H9 (cell line): ENCODE measurements around the gene NGDN. TPM values are rescaled to one million over a fixed set of nuclear protein-coding genes. Genes with fewer than 3 reads are reported as not detected.

Source experiments
- DNase-seq: peaks from one replicate; pipeline ENCODE4 v3.0.0-alpha.2; 2017
- H2AFZ ChIP-seq: one replicate; pipeline ENCODE4 v1.6.1; 2013; ENCODE audit warnings: mild to moderate bottlenecking, low read length, control low read depth, moderate library complexity
- H2AK5ac ChIP-seq: 2 replicates; pipeline ENCODE4 v1.6.1; 2013; ENCODE audit warnings: low read length, control low read depth, mixed read lengths; ENCODE audit not compliant: insufficient read length
- H2BK120ac ChIP-seq: one replicate; pipeline ENCODE4 v1.6.1; 2013; ENCODE audit warnings: low read depth, mild to moderate bottlenecking, low read length, control low read depth, inconsistent platforms; ENCODE audit not compliant: poor library complexity, severe bottlenecking
- H2BK12ac ChIP-seq: 2 replicates; pipeline ENCODE4 v1.6.1; 2013; ENCODE audit warnings: low read length, control low read depth, mixed read lengths, low read depth; ENCODE audit not compliant: insufficient read length
- H2BK15ac ChIP-seq: 2 replicates; pipeline ENCODE4 v1.6.1; 2013; ENCODE audit warnings: low read depth, low read length, control low read depth
- H2BK20ac ChIP-seq: one replicate; pipeline ENCODE4 v1.6.1; 2013; ENCODE audit warnings: low read depth, mild to moderate bottlenecking, low read length, control low read depth, inconsistent platforms; ENCODE audit not compliant: poor library complexity, severe bottlenecking
- H2BK5ac ChIP-seq: 2 replicates; pipeline ENCODE4 v1.6.1; 2013; ENCODE audit warnings: low read length, control low read depth, mixed read lengths; ENCODE audit not compliant: insufficient read length
- H3K14ac ChIP-seq: 2 replicates; pipeline ENCODE4 v1.6.1; 2013; ENCODE audit warnings: low read length, control low read depth; ENCODE audit not compliant: insufficient read depth
- H3K18ac ChIP-seq: 2 replicates; pipeline ENCODE4 v1.6.1; 2013; ENCODE audit warnings: low read depth, mild to moderate bottlenecking, mixed read lengths, low read length, control low read depth; ENCODE audit not compliant: insufficient read length
- H3K23ac ChIP-seq: 2 replicates; pipeline ENCODE4 v1.6.1; 2013; ENCODE audit warnings: low read length, control low read depth, mixed read lengths, low read depth; ENCODE audit not compliant: insufficient read length
- H3K23me2 ChIP-seq: 2 replicates; pipeline ENCODE4 v1.6.1; 2013; ENCODE audit warnings: low read depth, mild to moderate bottlenecking, mixed read lengths, low read length, control low read depth; ENCODE audit not compliant: insufficient read length, poor library complexity, severe bottlenecking
- H3K27ac ChIP-seq: 2 replicates; pipeline ENCODE4 v1.5.1; 2013; ENCODE audit warnings: low read length, control low read depth, mixed read lengths, low read depth; ENCODE audit not compliant: insufficient read length
- H3K27me3 ChIP-seq: 2 replicates; pipeline ENCODE4 v1.6.1; 2013; ENCODE audit warnings: low read length, control low read depth, inconsistent platforms; ENCODE audit not compliant: insufficient read depth
- H3K4ac ChIP-seq: 2 replicates; pipeline ENCODE4 v1.6.1; 2013; ENCODE audit warnings: low read depth, mild to moderate bottlenecking, control low read depth, inconsistent platforms, low read length, moderate library complexity
- H3K4me1 ChIP-seq: 2 replicates; pipeline ENCODE4 v1.6.1; 2013; ENCODE audit warnings: low read length, control low read depth, inconsistent platforms; ENCODE audit not compliant: insufficient read depth
- H3K4me2 ChIP-seq: 2 replicates; pipeline ENCODE4 v1.6.1; 2013; ENCODE audit warnings: low read length, control low read depth, mixed read lengths; ENCODE audit not compliant: insufficient read length, insufficient read depth
- H3K56ac ChIP-seq: 2 replicates; pipeline ENCODE4 v1.6.1; 2013; ENCODE audit warnings: low read depth, mild to moderate bottlenecking, mixed read lengths, low read length, control low read depth; ENCODE audit not compliant: insufficient read length
- H3K79me1 ChIP-seq: 2 replicates; pipeline ENCODE4 v1.6.1; 2013; ENCODE audit warnings: low read depth, mild to moderate bottlenecking, moderate library complexity, low read length, control low read depth, inconsistent platforms; ENCODE audit not compliant: insufficient read depth, poor library complexity, severe bottlenecking
- H3K79me2 ChIP-seq: 2 replicates; pipeline ENCODE4 v1.6.1; 2013; ENCODE audit warnings: low read length, control low read depth, inconsistent platforms; ENCODE audit not compliant: insufficient read depth
- H3K9ac ChIP-seq: 2 replicates; pipeline ENCODE4 v1.6.1; 2013; ENCODE audit warnings: low read length, control low read depth, mixed read lengths; ENCODE audit not compliant: insufficient read length; ENCODE audit errors: extremely low read depth
- H3K9me3 ChIP-seq: one replicate; pipeline ENCODE4 v1.6.1; 2013; ENCODE audit warnings: low read depth, low read length, inconsistent platforms; ENCODE audit not compliant: control insufficient read depth
- H3T11ph ChIP-seq: one replicate; pipeline ENCODE4 v1.6.1; 2013; ENCODE audit warnings: mild to moderate bottlenecking, low read length, control low read depth, inconsistent platforms
- H4K20me1 ChIP-seq: one replicate; pipeline ENCODE4 v1.6.1; 2013; ENCODE audit not compliant: control insufficient read depth, insufficient read length, insufficient read depth
- H4K5ac ChIP-seq: 2 replicates; pipeline ENCODE4 v1.6.1; 2013; ENCODE audit warnings: low read depth, mild to moderate bottlenecking, mixed read lengths, low read length, control low read depth; ENCODE audit not compliant: insufficient read length
- H4K8ac ChIP-seq: replicated peaks from 2 replicates; pipeline ENCODE4 v1.6.1; 2013; ENCODE audit warnings: low read length, control low read depth, mixed read lengths, low read depth; ENCODE audit not compliant: insufficient read length
- H4K91ac ChIP-seq: 2 replicates; pipeline ENCODE4 v1.6.1; 2013; ENCODE audit warnings: low read depth, mild to moderate bottlenecking, moderate library complexity, mixed read lengths, low read length, control low read depth; ENCODE audit not compliant: insufficient read length
- H3K27ac Mint-ChIP-seq, 3 experiments: 2 replicates in 2 of 3; 3 replicates in 1 of 3; pipeline ENCODE4 v1.8.0; 2020 to 2021; ENCODE audit warnings: mixed read lengths in 3 of 3, mild to moderate bottlenecking in 1 of 3, moderate library complexity in 1 of 3
- H3K27me3 Mint-ChIP-seq: 2 replicates; pipeline ENCODE4 v1.8.0; 2021; ENCODE audit warnings: low read depth, mild to moderate bottlenecking, moderate library complexity, mixed read lengths
- H3K36me3 Mint-ChIP-seq, 3 experiments: 2 replicates in 2 of 3; 3 replicates in 1 of 3; pipeline ENCODE4 v1.8.0; 2020 to 2021; ENCODE audit warnings: low read depth in 3 of 3, mixed read lengths in 3 of 3; ENCODE audit not compliant: insufficient read depth in 1 of 3
- H3K4me1 Mint-ChIP-seq, 2 experiments: 2 replicates each; pipeline ENCODE4 v1.8.0; 2020; ENCODE audit warnings: mixed read lengths in 2 of 2
- H3K4me3 Mint-ChIP-seq, 2 experiments: 2 replicates in 1 of 2; 3 replicates in 1 of 2; pipeline ENCODE4 v1.8.0; 2020 to 2021; ENCODE audit warnings: mild to moderate bottlenecking in 2 of 2, mixed read lengths in 2 of 2, moderate library complexity in 1 of 2
- H3K9me3 Mint-ChIP-seq, 2 experiments: 2 replicates in 1 of 2; 3 replicates in 1 of 2; pipeline ENCODE4 v1.8.0; 2020; ENCODE audit warnings: mild to moderate bottlenecking in 2 of 2, mixed read lengths in 2 of 2, moderate library complexity in 1 of 2
- WGBS: extraction: QIAGEN DNeasy Blood & Tissue Kit; methylation state at CpG from one replicate; pipeline ENCODE4 v1.1.7; 2013; ENCODE audit warnings: missing lambda C conversion rate, low lambda C conversion rate, mixed read lengths; ENCODE audit not compliant: insufficient read length; ENCODE audit errors: extremely low coverage; 5-methylcytosine and 5-hydroxymethylcytosine counted together
- total RNA-seq: library from RNA; stranded (reverse); gene quantifications from 2 replicates; pipeline ENCODE4 v1.2.1, GENCODE V29; 2021
- TF ChIP-seq, protein P1 (sequence below): fragments of 200-600 bp; sonication (generic); conservative IDR thresholded peaks from 3 replicates; pipeline ENCODE4 v1.8.0; 2021; ENCODE audit warnings: antibody characterized with exemption, mild to moderate bottlenecking

Gene NGDN
- total RNA-seq, 1 experiment from 2014 or later = 53.1 TPM

DNA sequence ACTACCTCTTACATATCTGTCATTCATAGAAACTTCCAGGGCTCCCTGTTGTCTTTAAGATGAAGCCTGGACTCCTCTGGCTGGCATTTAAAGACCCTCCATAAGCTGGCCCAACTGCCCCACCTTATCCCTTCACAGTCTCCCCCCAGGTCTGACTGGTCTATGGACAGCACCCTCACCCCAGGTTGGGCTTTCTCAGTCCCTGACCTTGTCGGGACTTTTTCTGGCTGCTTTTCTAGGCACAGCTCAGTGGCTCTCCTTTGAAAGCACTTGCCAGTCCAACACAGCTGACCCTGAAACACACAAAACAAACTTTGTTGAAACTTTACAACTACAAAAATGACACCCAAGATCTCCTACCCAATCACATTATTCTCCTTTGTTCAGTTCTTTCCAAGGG lies 20.2 kb upstream of the NGDN start:
- Mint-ChIP-seq H3K36me3 (no peaks in the 10 kb centered on the region), H3K4me1 (peaks cover 6 to 18% of the 10 kb centered on the region in 2 experiments; a peak in 2 of 4 replicates), H3K27me3 (peaks cover 8% of the 10 kb centered on the region), H3K9me3 (no peaks in the 10 kb centered on the region; a peak in 1 of 5 replicates), H3K27ac (no peak overlapping the region), H3K4me3 (no peak overlapping the region; a peak in 1 of 5 replicates)
- DNase-seq = no peak
- H2AK5ac ChIP-seq = no peak overlapping the region
- no peak overlapping the region for H3K4ac ChIP-seq
- no peak overlapping the region for H3T11ph ChIP-seq
- H2BK20ac ChIP-seq = no peak overlapping the region
- H3K14ac ChIP-seq = no peak overlapping the region
- no peaks in the 10 kb centered on the region for H3K79me1 ChIP-seq
- H4K91ac ChIP-seq = no peak overlapping the region
- no peaks in the 10 kb centered on the region for H4K20me1 ChIP-seq
- no peak overlapping the region for H3K9ac ChIP-seq
- no peak overlapping the region for H3K18ac ChIP-seq
- no peaks in the 10 kb centered on the region for H3K79me2 ChIP-seq
- TF ChIP-seq, protein P1, sequence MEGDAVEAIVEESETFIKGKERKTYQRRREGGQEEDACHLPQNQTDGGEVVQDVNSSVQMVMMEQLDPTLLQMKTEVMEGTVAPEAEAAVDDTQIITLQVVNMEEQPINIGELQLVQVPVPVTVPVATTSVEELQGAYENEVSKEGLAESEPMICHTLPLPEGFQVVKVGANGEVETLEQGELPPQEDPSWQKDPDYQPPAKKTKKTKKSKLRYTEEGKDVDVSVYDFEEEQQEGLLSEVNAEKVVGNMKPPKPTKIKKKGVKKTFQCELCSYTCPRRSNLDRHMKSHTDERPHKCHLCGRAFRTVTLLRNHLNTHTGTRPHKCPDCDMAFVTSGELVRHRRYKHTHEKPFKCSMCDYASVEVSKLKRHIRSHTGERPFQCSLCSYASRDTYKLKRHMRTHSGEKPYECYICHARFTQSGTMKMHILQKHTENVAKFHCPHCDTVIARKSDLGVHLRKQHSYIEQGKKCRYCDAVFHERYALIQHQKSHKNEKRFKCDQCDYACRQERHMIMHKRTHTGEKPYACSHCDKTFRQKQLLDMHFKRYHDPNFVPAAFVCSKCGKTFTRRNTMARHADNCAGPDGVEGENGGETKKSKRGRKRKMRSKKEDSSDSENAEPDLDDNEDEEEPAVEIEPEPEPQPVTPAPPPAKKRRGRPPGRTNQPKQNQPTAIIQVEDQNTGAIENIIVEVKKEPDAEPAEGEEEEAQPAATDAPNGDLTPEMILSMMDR = no peak
- H3K56ac ChIP-seq = no peak overlapping the region
- H2BK15ac ChIP-seq = no peak overlapping the region
- no peaks in the 10 kb centered on the region for H3K4me1 ChIP-seq
- peak overlapping the region; percentile 78 for H2AFZ ChIP-seq
- H3K4me2 ChIP-seq = no peak overlapping the region
- H4K8ac ChIP-seq = no peak overlapping the region
- H3K27me3 ChIP-seq = no peaks in the 10 kb centered on the region
- no peak overlapping the region for H3K23ac ChIP-seq
- no peak overlapping the region for H3K27ac ChIP-seq
- H4K5ac ChIP-seq = no peak overlapping the region
- H2BK12ac ChIP-seq = no peak overlapping the region
- H2BK5ac ChIP-seq = no peak overlapping the region
- no peaks in the 10 kb centered on the region for H3K23me2 ChIP-seq
- no peak overlapping the region for H2BK120ac ChIP-seq
- no peaks in the 10 kb centered on the region for H3K9me3 ChIP-seq
- no CpG with 5 or more reads among the region's 1 CpG for WGBS
